GM19035 (cell line): ENCODE measurements around the gene CCR5AS.
"Not testable (repeated sequence)": the region's sequence is repeated elsewhere in the genome, so short reads cannot be mapped to it uniquely, and the experiment has no call there.

Experiments
- ATAC-seq: cut with Tn5 transposase; IDR thresholded peaks from one replicate; pipeline ENCODE4 v1.9.1; 2021; ENCODE audit not compliant: unreplicated experiment

Gene CCR5AS

GRCh38 chr3:46359733-46360493 lies 47.0 kb downstream of the CCR5AS start:
- ATAC-seq = no peak

DNA sequence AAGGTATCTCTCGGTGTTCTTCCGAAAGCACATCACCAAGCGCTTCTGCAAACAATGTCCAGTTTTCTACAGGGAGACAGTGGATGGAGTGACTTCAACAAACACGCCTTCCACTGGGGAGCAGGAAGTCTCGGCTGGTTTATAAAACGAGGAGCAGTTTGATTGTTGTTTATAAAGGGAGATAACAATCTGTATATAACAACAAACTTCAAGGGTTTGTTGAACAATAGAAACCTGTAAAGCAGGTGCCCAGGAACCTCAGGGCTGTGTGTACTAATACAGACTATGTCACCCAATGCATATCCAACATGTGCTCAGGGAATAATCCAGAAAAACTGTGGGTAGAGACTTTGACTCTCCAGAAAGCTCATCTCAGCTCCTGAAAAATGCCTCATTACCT lies 48.4 kb downstream of the CCR5AS start:
- ATAC-seq = no peak

- ATAC-seq = no peak
Observed at GRCh38 chr3:46356909-46357308, 50.0 kb downstream of the CCR5AS start.

DNA sequence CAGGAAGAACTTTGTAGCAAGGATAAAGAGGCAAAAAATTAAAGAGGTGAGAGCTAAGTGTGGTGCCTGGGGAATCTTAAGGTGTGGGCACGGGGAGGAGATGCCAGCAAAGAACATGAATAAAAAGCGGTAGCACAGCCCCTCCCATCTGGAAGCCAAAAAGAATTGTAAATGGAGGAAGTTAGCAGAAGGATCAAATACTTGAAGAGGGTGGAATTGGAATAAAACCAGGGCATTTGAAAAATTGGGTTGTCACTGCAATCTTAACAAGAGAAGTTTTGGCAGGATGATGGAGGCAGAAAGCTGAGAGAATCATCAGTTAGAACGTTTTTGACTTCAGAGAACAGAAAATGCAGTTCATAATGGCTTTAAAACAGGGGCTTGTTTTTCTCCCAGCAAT lies 50.6 kb downstream of the CCR5AS start:
- no peak for ATAC-seq

DNA sequence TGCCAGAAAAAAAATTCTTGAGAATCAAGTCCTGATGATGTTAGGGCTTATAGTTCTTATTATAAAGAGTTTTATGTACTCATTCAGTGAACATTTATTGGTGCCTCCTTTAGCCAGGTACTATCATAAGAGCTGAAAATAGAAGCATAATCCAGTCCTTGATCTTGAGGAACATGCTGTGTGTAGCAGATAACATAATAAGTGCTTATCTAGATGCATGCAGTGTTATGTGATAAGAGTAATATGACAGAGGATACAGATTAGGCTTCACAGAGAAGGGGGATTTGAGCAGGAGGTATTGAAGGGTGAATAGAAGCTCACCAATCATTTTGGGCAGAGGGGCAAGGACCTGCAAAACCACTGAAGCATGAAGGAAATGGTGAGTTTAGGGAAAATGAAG lies 51.9 kb downstream of the CCR5AS start:
- no peak for ATAC-seq

DNA sequence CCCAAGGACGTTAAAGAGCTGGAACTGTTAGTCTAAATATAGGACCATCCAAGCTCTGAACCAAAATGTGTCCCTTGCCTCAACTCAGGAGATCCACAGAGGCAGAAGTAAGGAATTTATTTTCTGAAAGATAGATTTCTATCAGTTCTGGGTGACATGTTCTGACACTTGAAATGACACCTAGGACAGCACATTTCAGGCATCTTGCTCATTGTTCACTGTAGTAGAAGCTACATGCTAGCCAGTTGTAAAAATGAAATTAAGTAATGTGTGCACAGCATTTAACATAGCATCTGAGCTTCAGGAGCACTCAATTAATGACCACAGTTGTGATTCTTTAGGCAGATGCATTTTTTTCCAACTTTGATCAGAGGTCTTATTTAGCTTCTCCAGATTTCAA lies 52.4 kb downstream of the CCR5AS start:
- ATAC-seq = no peak

- no peak for ATAC-seq
Observed at GRCh38 chr3:46353647-46354410, 53.0 kb downstream of the CCR5AS start, which contains the start of gene CCR2. Gene CCR2 (plus strand): TSS chr3:46354111. CDS start chr3:46357528, 3,417 bp downstream.

GRCh38 chr3:46353090-46353489 lies 53.8 kb downstream of the CCR5AS start:
- ATAC-seq = no peak

- no peak for ATAC-seq
Observed at GRCh38 chr3:46351646-46352045, 55.2 kb downstream of the CCR5AS start.

DNA sequence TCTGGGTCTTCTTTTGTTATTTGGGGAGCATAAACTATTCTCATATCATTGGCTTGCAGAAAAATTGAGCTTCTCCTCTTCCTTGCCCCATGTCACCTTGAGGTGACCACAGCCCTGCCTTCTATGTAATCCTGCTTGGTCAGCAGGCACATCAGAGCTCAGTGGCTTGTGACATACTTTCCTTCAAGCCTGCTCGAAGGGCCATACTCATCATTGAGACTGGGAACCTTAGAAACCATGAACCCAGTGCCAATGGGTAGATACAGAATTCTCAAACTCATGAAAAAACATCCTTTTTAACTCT lies 56.7 kb downstream of the CCR5AS start:
- peak; percentile 43 for ATAC-seq

GRCh38 chr3:46349484-46350261 lies 57.2 kb downstream of the CCR5AS start:
- ATAC-seq = peak; percentile 85

GRCh38 chr3:46348823-46349482 lies 57.9 kb downstream of the CCR5AS start:
- ATAC-seq = no peak

DNA sequence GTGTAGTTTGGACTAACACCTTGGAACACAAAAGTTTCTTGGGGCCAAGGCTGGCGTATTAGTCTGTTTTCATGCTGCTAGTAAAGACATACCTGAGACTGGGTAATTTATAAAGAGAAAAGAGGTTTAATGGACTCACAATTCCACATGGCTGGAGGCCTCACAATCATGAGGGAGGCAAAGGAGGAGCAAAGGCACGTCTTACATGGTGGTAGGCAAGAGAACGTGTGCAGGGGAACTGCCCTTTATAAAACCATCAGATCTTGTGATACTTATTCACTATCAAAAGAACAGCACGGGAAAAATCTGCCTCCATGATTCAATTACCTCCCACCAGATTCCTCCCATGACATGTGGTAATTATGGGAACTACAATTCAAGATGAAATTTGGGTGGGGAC lies 62.4 kb downstream of the CCR5AS start:
- no peak for ATAC-seq

DNA sequence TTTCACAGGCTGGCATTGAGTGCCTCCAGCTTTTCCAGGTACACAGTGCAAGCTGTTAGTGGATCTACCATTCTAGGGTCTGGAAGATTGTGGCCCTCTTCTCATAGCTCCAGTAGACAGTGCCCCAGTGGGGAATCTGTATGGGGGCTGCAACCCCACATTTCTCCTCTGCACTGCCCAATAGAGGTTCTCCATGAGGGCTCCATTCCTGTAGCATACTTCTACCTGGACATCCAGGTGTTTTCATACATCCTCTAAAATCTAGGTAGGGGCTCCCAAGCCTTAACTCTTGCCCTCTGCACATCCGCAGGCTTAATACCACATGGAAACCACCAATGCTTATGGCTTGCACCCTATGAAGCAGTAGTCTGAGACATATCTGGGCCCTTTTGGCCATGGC lies 68.0 kb downstream of the CCR5AS start:
- no peak for ATAC-seq

DNA sequence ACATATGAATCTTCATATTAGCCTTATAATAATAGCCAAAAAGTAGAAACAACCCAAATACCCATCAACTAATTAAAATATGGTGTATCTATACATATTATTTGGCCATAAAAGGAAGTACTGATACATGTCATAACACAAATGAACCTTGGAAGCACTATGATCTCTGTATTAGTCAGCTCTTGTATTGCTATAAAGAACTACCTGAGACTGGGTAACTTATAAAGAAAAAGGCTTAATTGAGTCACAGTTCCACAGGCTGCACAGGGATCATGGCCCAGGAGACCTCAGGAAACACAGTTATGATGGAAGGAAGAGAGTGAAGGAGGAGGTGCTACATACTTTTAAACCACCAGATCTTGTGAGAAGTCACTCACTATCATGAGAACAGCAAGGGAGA lies 69.0 kb downstream of the CCR5AS start:
- no peak for ATAC-seq

DNA sequence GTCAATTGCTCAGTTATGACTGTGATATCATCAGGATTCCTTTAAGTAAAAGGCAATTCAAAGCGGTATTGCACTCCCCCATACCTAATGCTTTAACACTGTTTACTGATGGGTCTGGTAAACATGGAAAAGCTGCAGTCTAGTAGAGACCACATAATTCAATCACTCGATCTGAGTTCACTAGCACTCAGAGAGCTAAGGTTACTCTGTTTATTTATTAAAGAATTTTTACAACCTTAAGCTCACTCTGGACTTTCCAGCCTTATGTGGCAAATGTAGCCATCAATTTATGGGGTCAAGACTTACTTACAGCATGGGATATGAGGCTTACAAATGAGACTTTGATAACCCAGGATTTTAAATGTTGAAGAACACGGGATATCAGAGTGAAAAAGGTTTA lies 71.3 kb downstream of the CCR5AS start:
- no peak for ATAC-seq

DNA sequence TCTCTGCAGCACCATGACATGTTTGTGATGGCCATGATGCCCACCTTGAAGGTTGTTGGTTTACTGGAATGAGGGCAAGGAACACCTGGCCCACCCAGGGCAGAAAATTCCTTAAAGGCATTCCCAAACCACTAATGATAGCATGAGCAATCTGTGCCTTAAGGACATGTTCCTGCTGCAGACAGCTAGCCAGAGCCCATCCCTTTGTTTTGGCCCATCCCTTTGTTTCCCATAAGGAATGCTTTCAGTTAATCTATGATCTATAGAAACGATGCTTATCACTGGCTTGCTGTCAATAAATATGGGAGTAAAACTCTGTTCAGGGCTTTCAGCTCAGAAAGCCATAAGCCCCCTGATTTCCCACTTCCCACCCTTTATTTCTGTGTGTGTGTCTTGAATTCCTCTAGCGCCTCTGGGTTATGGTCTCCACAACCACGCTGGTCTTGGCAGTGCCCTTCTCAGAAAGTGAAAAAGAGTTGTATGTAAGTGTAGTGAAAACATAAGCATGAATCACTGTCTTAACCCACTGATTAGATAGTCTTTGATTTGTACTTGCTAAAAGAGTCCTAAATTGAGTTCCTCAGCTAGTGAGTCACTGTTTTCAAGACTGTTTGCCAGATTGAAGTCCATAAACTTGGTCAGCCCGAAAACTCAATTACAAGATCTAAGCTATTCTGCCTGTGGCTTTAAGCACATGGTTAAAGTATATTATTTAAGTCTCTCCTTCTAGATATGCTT lies 72.0 kb downstream of the CCR5AS start:
- ATAC-seq = no peak

- not testable (repeated sequence) for ATAC-seq
Observed at GRCh38 chr3:46330676-46331075, 76.2 kb downstream of the CCR5AS start.

DNA sequence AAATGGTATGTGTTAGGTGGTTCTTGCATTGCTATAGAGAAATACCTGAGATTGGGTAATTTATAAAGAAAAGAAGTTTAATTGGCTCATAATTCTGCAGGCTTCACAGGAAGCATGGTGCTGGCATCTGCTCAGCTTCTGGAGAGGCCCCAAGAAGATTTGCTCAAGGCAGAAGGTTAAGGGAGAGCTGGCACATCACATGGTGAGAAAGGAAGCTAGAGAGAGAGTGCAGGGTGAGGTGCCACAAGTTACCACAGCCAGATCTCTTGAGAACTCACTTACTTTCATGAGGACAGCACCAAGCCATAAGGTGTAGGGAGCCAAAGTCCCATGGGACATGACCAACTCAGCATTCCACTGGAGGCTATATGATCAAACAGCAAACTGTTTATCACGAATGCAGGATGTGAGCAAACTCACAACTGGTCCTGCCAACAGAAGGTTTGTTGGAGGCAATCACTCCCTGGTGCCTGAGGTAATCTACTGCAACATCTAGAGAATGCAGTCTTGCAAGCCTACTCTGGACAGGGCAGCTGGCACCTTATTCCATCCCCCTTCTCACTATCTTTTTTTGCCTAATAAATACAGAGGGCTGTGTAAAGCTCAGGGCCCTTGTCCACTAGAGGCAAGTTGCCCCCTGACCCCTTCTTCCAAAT lies 81.1 kb downstream of the CCR5AS start:
- ATAC-seq = no peak

DNA sequence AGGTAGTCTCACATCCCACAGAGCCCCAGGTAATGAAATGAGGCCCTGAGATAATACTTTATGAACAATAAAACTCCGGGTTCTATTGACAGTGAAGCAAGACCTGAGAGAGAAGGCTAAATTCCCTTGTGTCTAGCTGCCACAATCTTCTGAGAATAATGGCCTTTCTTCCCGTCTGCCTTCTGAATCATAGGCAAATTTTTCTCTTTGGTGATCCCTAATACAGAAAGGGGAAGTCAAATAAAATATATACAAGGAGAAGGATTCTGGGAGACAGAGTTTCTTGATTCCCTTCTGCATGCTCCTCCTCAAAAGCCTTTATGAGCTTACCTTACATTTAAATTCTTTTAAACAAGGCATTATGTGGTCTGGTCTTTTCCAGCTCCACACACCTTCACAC lies 82.8 kb downstream of the CCR5AS start:
- ATAC-seq = no peak
